Fibroblast of pulmonary artery (primary cell): ENCODE measurements around the gene FPR2.

Experiments used
- DNase-seq: peaks from one replicate; pipeline ENCODE4 v3.0.0-alpha.2; 2010; ENCODE audit warnings: low read depth
- H3K4me3 ChIP-seq: replicated peaks from 2 replicates; pipeline ENCODE4 v1.5.1; 2011; ENCODE audit warnings: low read depth, mild to moderate bottlenecking, control low read depth, low read length, moderate library complexity
- CTCF ChIP-seq: IDR thresholded peaks from 2 replicates; pipeline ENCODE4 v1.5.1; 2011; ENCODE audit warnings: mild to moderate bottlenecking, control low read depth, low read length, inconsistent platforms; ENCODE audit errors: missing control alignments

FPR2 gene

GRCh38 chr19:51797480-51797879, 36.5 kb downstream of the FPR2 start:
- no peak overlapping the region for H3K4me3 ChIP-seq

GRCh38 chr19:51798062-51798461, 37.1 kb downstream of the FPR2 start:
- H3K4me3 ChIP-seq: no peak overlapping the region
- no peak for DNase-seq
- TF ChIP-seq CTCF: no peak

More at GRCh38 chr19:51797480-51797879, 36.5 kb downstream of the FPR2 start:
- no peak for TF ChIP-seq CTCF
- no peak for DNase-seq

- peak; percentile 100 for DNase-seq
- H3K4me3 ChIP-seq: peak overlapping the region; percentile 26
- TF ChIP-seq CTCF: peak; percentile 31
These were observed 38.2 kb downstream of the FPR2 start for GRCh38 chr19:51799034-51799773.

- no peak for TF ChIP-seq CTCF
- no peak for DNase-seq
- H3K4me3 ChIP-seq: no peak overlapping the region
These were observed 38.9 kb downstream of the FPR2 start for GRCh38 chr19:51799774-51800472.

- DNase-seq: peak; percentile 99
- no peak overlapping the region for H3K4me3 ChIP-seq
These were observed 39.7 kb downstream of the FPR2 start for GRCh38 chr19:51800473-51801244.

GRCh38 chr19:51802775-51803174, 41.8 kb downstream of the FPR2 start:
- H3K4me3 ChIP-seq: no peak overlapping the region
- TF ChIP-seq CTCF: no peak
- no peak for DNase-seq

More at GRCh38 chr19:51800473-51801244, 39.7 kb downstream of the FPR2 start:
- TF ChIP-seq CTCF: no peak
